GM12865 (cell line): ENCODE data around the gene SAPCD2.

Experiments used
- DNase-seq: peaks from one replicate; pipeline ENCODE4 v3.0.0; 2010; ENCODE audit warnings: low read depth
- H3K4me3 ChIP-seq: 2 replicates; pipeline ENCODE4 v1.5.1; 2011; ENCODE audit warnings: mild to moderate bottlenecking, low read depth, low read length, control low read depth
- TF ChIP-seq, protein P1 (sequence below): IDR thresholded peaks from 2 replicates; pipeline ENCODE4 v1.5.1; 2011; ENCODE audit warnings: low read length, control low read depth, low read depth, inconsistent platforms; ENCODE audit not compliant: insufficient read depth; ENCODE audit errors: missing control alignments

Gene SAPCD2

DNA sequence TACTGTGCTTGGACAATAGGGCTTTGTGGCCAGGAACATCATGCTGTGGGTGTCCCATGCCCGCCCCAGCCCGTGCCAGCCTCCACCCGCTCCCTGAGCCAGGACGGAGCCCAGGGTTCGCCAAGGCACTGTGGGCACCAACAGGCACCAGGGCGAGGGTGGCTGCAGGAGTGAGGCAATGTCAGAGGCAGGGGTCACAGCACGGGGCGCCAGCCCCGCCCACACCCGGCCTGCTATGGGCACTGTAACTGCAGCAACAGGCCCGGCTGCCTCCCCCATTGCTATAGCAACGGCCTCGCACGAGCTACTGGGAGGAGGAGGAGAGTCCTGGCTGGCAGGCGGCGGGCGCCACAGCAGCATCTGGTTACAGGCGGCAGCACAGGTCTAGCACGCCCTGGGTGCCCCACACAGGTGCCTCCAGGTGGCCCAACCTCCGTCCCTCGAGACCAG lies 44.8 kb downstream of the SAPCD2 start:
- TF ChIP-seq, protein P1, sequence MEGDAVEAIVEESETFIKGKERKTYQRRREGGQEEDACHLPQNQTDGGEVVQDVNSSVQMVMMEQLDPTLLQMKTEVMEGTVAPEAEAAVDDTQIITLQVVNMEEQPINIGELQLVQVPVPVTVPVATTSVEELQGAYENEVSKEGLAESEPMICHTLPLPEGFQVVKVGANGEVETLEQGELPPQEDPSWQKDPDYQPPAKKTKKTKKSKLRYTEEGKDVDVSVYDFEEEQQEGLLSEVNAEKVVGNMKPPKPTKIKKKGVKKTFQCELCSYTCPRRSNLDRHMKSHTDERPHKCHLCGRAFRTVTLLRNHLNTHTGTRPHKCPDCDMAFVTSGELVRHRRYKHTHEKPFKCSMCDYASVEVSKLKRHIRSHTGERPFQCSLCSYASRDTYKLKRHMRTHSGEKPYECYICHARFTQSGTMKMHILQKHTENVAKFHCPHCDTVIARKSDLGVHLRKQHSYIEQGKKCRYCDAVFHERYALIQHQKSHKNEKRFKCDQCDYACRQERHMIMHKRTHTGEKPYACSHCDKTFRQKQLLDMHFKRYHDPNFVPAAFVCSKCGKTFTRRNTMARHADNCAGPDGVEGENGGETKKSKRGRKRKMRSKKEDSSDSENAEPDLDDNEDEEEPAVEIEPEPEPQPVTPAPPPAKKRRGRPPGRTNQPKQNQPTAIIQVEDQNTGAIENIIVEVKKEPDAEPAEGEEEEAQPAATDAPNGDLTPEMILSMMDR = no peak
- DNase-seq = peak; percentile 54
- H3K4me3 ChIP-seq = no peak overlapping the region

DNA sequence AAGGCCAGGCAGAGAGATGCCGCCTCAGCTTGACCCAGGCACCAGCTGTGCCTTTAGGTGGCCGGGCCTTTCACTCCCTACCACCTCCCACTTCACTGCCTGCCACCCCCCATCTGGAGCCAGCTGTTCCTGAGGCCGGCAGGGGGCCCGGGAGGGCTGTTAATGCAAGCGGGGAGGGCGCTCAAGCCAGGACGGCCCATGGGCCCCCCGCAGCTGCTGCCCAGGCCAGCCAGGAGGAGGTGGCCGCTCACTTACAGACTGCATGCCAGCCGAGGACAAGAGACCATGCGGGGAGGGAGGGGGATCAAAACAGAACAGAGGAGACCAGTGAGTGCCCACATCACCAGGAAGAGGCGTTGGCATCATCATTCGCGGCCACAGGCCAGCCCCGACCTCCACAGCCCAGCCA lies 46.8 kb downstream of the SAPCD2 start:
- TF ChIP-seq, protein P1 = no peak
- no peak overlapping the region for H3K4me3 ChIP-seq
- no peak for DNase-seq

DNA sequence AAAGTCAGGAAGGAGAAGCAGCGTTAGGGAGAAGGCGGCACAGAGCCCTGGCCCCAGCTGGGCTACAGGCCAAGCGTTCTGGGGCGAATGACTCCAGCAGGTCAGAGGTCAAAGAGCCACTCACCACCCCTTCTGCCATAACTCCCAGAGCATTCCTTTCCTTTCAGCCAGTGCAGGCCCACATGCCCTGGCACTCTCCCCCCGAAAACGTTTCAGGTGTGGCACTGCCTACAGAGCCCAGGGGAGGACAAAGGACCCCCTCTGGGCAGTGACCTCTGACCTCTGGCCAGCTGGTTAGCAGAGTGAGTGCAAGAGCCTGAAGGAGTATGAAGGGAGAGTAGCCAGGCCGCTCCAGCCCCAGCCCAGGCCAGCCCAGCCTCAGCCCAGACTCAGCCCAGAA lies 47.2 kb downstream of the SAPCD2 start:
- TF ChIP-seq, protein P1 = no peak
- no peak overlapping the region for H3K4me3 ChIP-seq
- no peak for DNase-seq

DNA sequence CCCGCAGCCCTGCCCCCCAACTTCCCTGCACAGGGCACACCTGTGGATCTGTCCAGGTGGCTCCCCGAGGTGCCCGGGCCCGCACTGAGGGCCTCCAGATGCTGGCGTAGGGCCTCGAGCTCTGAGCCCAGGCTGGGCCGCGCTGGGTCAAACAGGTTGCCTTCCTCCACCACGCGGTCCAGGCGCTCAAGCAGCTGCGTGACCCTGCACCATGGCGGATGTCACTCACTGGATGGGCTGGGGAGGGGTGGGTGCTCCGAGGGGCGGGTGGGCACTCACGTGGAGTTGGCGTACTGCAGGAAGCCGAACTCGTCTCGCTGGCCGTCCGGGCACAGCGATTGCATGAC lies 47.7 kb downstream of the SAPCD2 start:
- TF ChIP-seq, protein P1 = no peak
- DNase-seq = no peak
- H3K4me3 ChIP-seq = no peak overlapping the region

DNA sequence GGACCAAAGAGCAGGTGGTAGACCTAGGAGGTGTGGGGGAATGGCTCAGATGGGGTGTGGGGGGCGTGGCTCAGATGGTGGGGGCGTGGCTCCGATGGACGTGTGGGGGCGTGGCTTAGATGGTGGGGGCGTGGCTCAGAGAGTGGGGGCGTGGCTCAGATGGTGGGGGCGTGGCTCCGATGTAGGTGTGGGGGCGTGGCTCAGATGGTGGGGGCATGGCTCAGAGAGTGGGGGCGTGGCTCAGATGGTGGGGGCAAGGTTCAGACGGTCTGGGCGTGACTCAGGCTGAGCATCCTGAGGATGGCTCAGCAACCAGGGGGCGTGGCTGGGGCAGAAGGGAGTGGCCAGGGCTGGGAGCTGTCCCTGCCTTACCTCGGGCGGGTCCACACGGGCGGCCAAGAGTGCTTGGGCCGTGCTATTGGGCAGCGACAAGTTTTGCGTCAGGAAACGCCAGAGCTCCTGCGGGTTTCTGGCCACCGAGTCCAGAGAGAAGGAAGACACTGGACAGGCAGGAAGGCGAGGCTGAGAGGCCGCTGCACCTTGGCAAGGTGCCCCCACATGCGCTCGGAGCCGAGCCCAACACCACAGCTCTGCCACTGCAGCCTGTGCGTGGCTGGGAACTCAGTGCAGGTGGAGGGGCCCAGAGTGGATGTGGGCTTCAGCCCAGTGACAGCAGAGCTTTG lies 48.2 kb downstream of the SAPCD2 start:
- TF ChIP-seq, protein P1 = no peak
- H3K4me3 ChIP-seq = no peak overlapping the region
- DNase-seq = peak; percentile 81

DNA sequence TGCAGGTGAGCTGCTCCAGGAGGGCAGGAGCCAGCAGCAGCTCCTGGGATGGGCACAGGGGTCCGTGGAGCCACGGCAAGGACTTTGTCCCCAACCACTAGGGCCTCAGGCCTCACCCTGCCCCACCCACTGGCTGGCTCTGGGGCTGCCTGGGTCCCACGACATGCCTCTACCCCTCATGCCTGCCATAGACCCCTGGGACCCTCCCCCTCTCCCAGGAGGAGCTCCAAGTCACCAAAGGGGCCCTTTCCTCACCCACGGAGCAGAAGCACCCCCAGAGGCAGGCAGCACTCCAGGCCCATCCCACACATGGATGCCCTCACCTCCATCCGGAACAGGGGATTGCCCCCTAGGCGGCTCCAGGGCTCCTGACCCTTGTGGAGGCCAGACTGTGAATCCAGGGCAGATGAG lies 48.8 kb downstream of the SAPCD2 start:
- DNase-seq = no peak
- H3K4me3 ChIP-seq = no peak overlapping the region
- TF ChIP-seq, protein P1 = no peak
